ENCODE results near the gene METTL9. TPM values are rescaled to one million over a fixed set of nuclear protein-coding genes. Genes with fewer than 3 reads are reported as not detected.
A peak's percentile ranks its signal among the peaks of the same experiment; 100 is the strongest.

The METTL9 gene
- total and polyA plus RNA-seq, 2 of the 13 experiments (the other 11 are each of a cell fraction or from before 2014, with no cell fraction given), result 123 to 204 TPM

GRCh38 chr16:21565861-21566669 is 33.3 kb upstream of the METTL9 start (continued):
- no peak for TF ChIP-seq YY1 (IDR thresholded peaks at IDR 0.05; ENCODE audit: insufficient read depth, insufficient replicate concordance, low read depth, low read length)
- TF ChIP-seq ISX (CRISPR knock-in tag; conservative IDR thresholded peaks at IDR 0.05), result no peak
- no peak; the same call in 1 of the 2 replicates for TF ChIP-seq ATF3 (CRISPR knock-in tag; IDR thresholded peaks at IDR 0.05)
- TF ChIP-seq ZNF451 (CRISPR knock-in tag; IDR thresholded peaks at IDR 0.05), result no peak
- TF ChIP-seq ZBTB33 (CRISPR knock-in tag; IDR thresholded peaks at IDR 0.05), result 0 out of 2 replicates have a peak, but pooled peaks have one; percentile 30
- no peak; the same call in 1 of the 2 replicates for TF ChIP-seq SPEN (CRISPR knock-in tag; IDR thresholded peaks at IDR 0.05; ENCODE audit: low read depth)
- no peak for TF ChIP-seq KLF15 (CRISPR knock-in tag; IDR thresholded peaks at IDR 0.05; ENCODE audit: borderline replicate concordance)
- TF ChIP-seq ZNF597 (CRISPR knock-in tag; IDR thresholded peaks at IDR 0.05), result no peak
- peak; percentile 67; the same call in 1 of the 2 replicates for TF ChIP-seq ESRRA (CRISPR knock-in tag; IDR thresholded peaks at IDR 0.05; ENCODE audit: low read depth)
- TF ChIP-seq ZNF552 (CRISPR knock-in tag; IDR thresholded peaks at IDR 0.05; ENCODE audit: borderline replicate concordance), result no peak
- no peak for TF ChIP-seq SP4 (CRISPR knock-in tag; IDR thresholded peaks at IDR 0.05)
- TF ChIP-seq FUBP1 (CRISPR knock-in tag; IDR thresholded peaks at IDR 0.05; ENCODE audit: borderline replicate concordance), result no peak
- TF ChIP-seq ZXDC (CRISPR knock-in tag; IDR thresholded peaks at IDR 0.05), result 0 out of 2 replicates have a peak, but pooled peaks have one; percentile 57
- no peak for TF ChIP-seq NBN (conservative IDR thresholded peaks at IDR 0.05)
- TF ChIP-seq ZNF326 (CRISPR knock-in tag; IDR thresholded peaks at IDR 0.05; ENCODE audit: borderline replicate concordance), result no peak
- no peak for TF ChIP-seq POLR2A (IDR thresholded peaks at IDR 0.05; ENCODE audit: insufficient read depth in 1 of 2, low read depth in 2 of 2, low read length in 2 of 2)
- peak; percentile 66 for TF ChIP-seq NR2F2 (IDR thresholded peaks at IDR 0.05; ENCODE audit: borderline replicate concordance, low read depth)
- no peak for TF ChIP-seq ZFP41 (CRISPR knock-in tag; IDR thresholded peaks at IDR 0.05; ENCODE audit: borderline replicate concordance)

Measured in HepG2 (cell line).